ENCODE measurements around the gene CBFA2T2. TPM values are rescaled to one million over a fixed set of nuclear protein-coding genes. Genes with fewer than 3 reads are reported as not detected.

Gene CBFA2T2
- total RNA-seq, 3 donors from 2014 or later (not counting 1 experiment from before 2014, with no cell fraction given): 16.5 to 27.5 (median 18.5) TPM

DNA sequence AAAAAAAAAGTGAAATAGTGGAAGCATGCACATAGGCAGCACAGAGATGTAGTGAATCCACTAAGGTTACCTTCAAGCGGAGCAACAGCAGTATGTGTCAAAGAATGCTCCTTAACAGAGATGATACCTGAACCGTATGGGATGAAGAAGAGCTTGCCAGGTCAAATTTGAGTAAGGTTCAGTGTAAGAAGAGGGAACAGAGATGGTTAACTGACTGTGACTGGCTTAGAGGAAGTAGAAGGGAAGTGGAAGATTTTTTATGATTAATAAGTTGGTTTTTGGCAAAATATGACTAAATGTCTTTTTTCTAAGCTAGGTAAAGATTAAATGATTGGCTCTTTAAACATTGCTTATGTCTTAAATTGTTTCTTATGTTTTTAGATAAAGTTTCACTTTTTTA lies 119.6 kb downstream of the CBFA2T2 start:
- Mint-ChIP-seq H3K36me3 (peaks cover 7% of the 10 kb centered on the region), H3K27me3 (ENCODE audit: low read depth in 2 of 2) (no peaks in the 10 kb centered on the region), H3K4me3 (no peak overlapping the region), H3K9me3 (no peaks in the 10 kb centered on the region), H3K4me1 (no peaks in the 10 kb centered on the region), H3K27ac (no peak overlapping the region)
- ATAC-seq (no peak), DNase-seq (no peak)
- Histone ChIP-seq H3K27me3 (ENCODE audit: control insufficient read depth, insufficient read depth, low read length) (no peaks in the 10 kb centered on the region), H3K9me3 (ENCODE audit: control insufficient read depth, insufficient read depth, low read length) (no peaks in the 10 kb centered on the region), H3K27ac (ENCODE audit: low read length) (no peak overlapping the region), H3K4me3 (ENCODE audit: low read length) (no peak overlapping the region), H3K36me3 (ENCODE audit: control insufficient read depth, insufficient read depth, low read length) (peaks cover 34% of the 10 kb centered on the region), H3K4me1 (ENCODE audit: control insufficient read depth, insufficient read depth, low read length) (no peaks in the 10 kb centered on the region)
- TF ChIP-seq, protein P1, sequence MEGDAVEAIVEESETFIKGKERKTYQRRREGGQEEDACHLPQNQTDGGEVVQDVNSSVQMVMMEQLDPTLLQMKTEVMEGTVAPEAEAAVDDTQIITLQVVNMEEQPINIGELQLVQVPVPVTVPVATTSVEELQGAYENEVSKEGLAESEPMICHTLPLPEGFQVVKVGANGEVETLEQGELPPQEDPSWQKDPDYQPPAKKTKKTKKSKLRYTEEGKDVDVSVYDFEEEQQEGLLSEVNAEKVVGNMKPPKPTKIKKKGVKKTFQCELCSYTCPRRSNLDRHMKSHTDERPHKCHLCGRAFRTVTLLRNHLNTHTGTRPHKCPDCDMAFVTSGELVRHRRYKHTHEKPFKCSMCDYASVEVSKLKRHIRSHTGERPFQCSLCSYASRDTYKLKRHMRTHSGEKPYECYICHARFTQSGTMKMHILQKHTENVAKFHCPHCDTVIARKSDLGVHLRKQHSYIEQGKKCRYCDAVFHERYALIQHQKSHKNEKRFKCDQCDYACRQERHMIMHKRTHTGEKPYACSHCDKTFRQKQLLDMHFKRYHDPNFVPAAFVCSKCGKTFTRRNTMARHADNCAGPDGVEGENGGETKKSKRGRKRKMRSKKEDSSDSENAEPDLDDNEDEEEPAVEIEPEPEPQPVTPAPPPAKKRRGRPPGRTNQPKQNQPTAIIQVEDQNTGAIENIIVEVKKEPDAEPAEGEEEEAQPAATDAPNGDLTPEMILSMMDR (IDR thresholded peaks at IDR 0.05): no peak
- intact Hi-C loops (cut with micrococcal nuclease): no loop called here
- 88% methylated on average over 2 of the region's 2 CpGs for WGBS (ENCODE audit: insufficient coverage)

DNA sequence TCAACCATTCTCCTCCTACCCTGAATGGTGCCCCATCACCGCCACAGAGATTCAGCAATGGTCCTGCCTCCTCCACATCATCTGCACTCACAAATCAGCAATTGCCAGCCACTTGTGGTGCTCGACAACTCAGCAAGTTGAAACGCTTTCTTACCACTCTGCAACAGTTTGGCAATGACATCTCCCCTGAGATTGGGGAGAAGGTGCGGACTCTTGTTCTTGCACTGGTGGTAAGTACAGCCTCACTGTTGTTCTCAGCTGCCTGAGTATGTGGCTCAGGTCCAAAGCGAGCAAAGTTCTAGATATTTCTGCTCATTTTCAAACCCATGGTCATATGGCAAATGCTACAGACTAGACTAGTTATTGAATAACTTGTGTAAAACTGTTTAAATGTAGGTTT lies 121.2 kb downstream of the CBFA2T2 start:
- intact Hi-C loops (cut with micrococcal nuclease): no loop called here
- Histone ChIP-seq H3K27ac (ENCODE audit: low read length) (no peak overlapping the region), H3K4me1 (ENCODE audit: control insufficient read depth, insufficient read depth, low read length) (no peaks in the 10 kb centered on the region), H3K27me3 (ENCODE audit: control insufficient read depth, insufficient read depth, low read length) (no peaks in the 10 kb centered on the region), H3K4me3 (ENCODE audit: low read length) (no peak overlapping the region), H3K9me3 (ENCODE audit: control insufficient read depth, insufficient read depth, low read length) (no peaks in the 10 kb centered on the region), H3K36me3 (ENCODE audit: control insufficient read depth, insufficient read depth, low read length) (peaks cover 42% of the 10 kb centered on the region)
- H3K36me3 Mint-ChIP-seq: peaks cover 7% of the 10 kb centered on the region
- no peak overlapping the region for H3K27ac Mint-ChIP-seq
- no peaks in the 10 kb centered on the region for H3K9me3 Mint-ChIP-seq
- no peaks in the 10 kb centered on the region for H3K4me1 Mint-ChIP-seq
- 93% methylated on average over 5 of the region's 5 CpGs for WGBS (ENCODE audit: insufficient coverage)
- DNase-seq: no peak
- H3K27me3 Mint-ChIP-seq (ENCODE audit: low read depth in 2 of 2): no peaks in the 10 kb centered on the region
- TF ChIP-seq, protein P1 (IDR thresholded peaks at IDR 0.05): no peak
- no peak overlapping the region for H3K4me3 Mint-ChIP-seq
- no peak for ATAC-seq

DNA sequence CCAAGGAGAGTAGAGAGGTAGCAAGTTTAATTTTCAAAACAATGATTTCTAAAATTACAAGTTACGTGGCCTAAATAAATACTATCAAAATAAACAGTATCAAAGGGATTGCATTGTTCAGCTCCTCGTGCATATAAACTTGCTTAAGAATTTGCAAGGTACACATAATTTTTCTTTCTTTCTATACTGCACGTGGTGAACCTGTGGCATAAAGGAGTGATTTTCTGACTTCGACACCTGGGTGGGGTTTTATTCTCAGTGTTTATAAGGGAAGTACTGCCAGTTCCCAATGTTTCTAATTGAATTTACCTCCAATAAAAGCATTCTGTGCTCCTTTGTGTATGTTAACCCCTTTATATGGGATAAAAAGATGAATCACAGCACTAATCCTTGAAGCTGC lies 122.1 kb downstream of the CBFA2T2 start:
- H3K27ac ChIP-seq (ENCODE audit: low read length): no peak overlapping the region
- Mint-ChIP-seq H3K27me3 (ENCODE audit: low read depth in 2 of 2) (no peaks in the 10 kb centered on the region), H3K4me3 (no peak overlapping the region), H3K36me3 (peaks cover 7% of the 10 kb centered on the region), H3K4me1 (no peaks in the 10 kb centered on the region), H3K27ac (no peak overlapping the region), H3K9me3 (no peaks in the 10 kb centered on the region)
- TF ChIP-seq, protein P1 (IDR thresholded peaks at IDR 0.05): no peak
- no peaks in the 10 kb centered on the region for H3K9me3 ChIP-seq (ENCODE audit: control insufficient read depth, insufficient read depth, low read length)
- no peak overlapping the region for H3K4me3 ChIP-seq (ENCODE audit: low read length)
- no peak for DNase-seq
- 94% methylated on average over 2 of the region's 4 CpGs for WGBS (ENCODE audit: insufficient coverage)
- intact Hi-C loops (cut with micrococcal nuclease): no loop called here
- no peaks in the 10 kb centered on the region for H3K27me3 ChIP-seq (ENCODE audit: control insufficient read depth, insufficient read depth, low read length)
- no peak for ATAC-seq
- peaks cover 42% of the 10 kb centered on the region for H3K36me3 ChIP-seq (ENCODE audit: control insufficient read depth, insufficient read depth, low read length)
- no peaks in the 10 kb centered on the region for H3K4me1 ChIP-seq (ENCODE audit: control insufficient read depth, insufficient read depth, low read length)

DNA sequence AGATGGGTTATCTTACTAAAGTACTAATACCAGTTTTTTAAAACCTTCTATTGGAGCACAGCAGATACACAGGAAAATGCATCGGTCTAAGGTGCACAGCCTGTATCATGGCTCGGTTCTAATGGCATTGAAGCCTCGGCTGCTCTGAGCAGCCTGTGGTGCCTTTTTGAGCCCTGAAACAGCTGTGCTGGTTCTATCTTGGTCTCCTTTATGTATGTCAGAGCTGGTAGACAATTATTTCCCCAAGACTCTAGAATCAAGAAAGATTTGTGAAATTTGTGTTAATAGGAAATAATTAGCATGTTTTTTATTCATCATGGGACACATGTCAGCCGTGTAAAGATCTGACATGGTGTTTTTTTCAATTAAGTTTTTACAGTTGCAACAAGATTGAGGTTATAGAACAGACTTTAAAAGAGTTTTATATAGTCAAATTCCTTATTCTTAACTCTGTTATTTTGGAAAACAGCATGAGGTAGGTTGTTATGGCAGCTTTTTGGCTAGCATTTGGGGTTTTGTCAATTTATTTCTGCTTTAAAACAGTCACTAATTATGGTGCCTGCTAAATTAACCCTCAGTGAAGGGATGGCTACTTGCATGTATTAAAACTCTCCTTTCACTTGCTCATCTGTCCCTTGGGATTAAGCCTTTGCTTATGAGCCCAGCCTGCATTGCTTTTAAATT lies 132.0 kb downstream of the CBFA2T2 start:
- H3K9me3 ChIP-seq (ENCODE audit: control insufficient read depth, insufficient read depth, low read length): no peaks in the 10 kb centered on the region
- peaks cover 20 to 27% of the 10 kb centered on the region in 2 donors for H3K4me1 Mint-ChIP-seq
- H3K27me3 ChIP-seq (ENCODE audit: control insufficient read depth, insufficient read depth, low read length): no peaks in the 10 kb centered on the region
- H3K27ac Mint-ChIP-seq: no peak overlapping the region
- TF ChIP-seq, protein P1 (IDR thresholded peaks at IDR 0.05): no peak
- ATAC-seq (no peak), DNase-seq (no peak)
- peaks cover 7% of the 10 kb centered on the region for H3K36me3 ChIP-seq (ENCODE audit: control insufficient read depth, insufficient read depth, low read length)
- no peaks in the 10 kb centered on the region for H3K9me3 Mint-ChIP-seq
- intact Hi-C loops (cut with micrococcal nuclease): no loop called here
- H3K4me3 ChIP-seq (ENCODE audit: low read length): no peak overlapping the region
- no peak overlapping the region for H3K27ac ChIP-seq (ENCODE audit: low read length)
- WGBS (ENCODE audit: insufficient coverage): 94% methylated on average over 4 of the region's 4 CpGs
- H3K36me3 Mint-ChIP-seq: no peaks in the 10 kb centered on the region
- no peak overlapping the region for H3K4me3 Mint-ChIP-seq
- H3K27me3 Mint-ChIP-seq (ENCODE audit: low read depth in 2 of 2): no peaks in the 10 kb centered on the region
- H3K4me1 ChIP-seq (ENCODE audit: control insufficient read depth, insufficient read depth, low read length): peaks cover 13% of the 10 kb centered on the region
